ENCODE measurements around the gene SDK2.

The SDK2 gene

DNA sequence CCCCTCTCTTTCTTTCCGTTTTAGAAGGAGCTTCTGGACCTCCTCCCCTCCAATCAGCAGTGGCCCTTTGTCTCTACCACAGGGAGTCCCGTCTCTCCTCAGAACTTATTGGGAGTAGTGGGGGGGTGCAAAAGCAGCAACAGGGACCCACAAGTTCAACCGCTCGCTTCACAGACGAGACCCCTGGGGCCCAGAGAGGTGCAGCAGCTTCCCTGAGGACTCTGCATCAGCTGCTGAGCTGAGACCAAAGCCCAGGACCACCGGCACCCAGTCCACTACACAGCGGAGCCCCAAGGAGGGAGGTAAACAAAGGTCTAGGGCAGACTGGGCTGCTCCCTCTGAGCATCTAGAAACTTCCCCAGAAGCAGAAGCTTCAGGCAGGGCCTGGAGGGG lies 123.9 kb downstream of the SDK2 start:
- TF ChIP-seq, protein P1, sequence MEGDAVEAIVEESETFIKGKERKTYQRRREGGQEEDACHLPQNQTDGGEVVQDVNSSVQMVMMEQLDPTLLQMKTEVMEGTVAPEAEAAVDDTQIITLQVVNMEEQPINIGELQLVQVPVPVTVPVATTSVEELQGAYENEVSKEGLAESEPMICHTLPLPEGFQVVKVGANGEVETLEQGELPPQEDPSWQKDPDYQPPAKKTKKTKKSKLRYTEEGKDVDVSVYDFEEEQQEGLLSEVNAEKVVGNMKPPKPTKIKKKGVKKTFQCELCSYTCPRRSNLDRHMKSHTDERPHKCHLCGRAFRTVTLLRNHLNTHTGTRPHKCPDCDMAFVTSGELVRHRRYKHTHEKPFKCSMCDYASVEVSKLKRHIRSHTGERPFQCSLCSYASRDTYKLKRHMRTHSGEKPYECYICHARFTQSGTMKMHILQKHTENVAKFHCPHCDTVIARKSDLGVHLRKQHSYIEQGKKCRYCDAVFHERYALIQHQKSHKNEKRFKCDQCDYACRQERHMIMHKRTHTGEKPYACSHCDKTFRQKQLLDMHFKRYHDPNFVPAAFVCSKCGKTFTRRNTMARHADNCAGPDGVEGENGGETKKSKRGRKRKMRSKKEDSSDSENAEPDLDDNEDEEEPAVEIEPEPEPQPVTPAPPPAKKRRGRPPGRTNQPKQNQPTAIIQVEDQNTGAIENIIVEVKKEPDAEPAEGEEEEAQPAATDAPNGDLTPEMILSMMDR (IDR thresholded peaks at IDR 0.05; ENCODE audit: extremely low read depth, insufficient read depth, missing control alignments): no peak
- in situ Hi-C loops (cut with MboI; ENCODE audit: low pct_unique_long_range_greater_than_20kb, low sequenced_read_pairs, unreplicated experiment): no loop called here
- no peak for DNase-seq (ENCODE audit: low spot score)

- TF ChIP-seq, protein P1 (IDR thresholded peaks at IDR 0.05; ENCODE audit: extremely low read depth, insufficient read depth, missing control alignments): no peak
- in situ Hi-C loops (cut with MboI; ENCODE audit: low pct_unique_long_range_greater_than_20kb, low sequenced_read_pairs, unreplicated experiment): no loop called here
- DNase-seq (ENCODE audit: low spot score): no peak
Observed at GRCh38 chr17:73519714-73520368, 124.4 kb downstream of the SDK2 start.

GRCh38 chr17:73519011-73519410 lies 125.2 kb downstream of the SDK2 start:
- in situ Hi-C loops (cut with MboI; ENCODE audit: low pct_unique_long_range_greater_than_20kb, low sequenced_read_pairs, unreplicated experiment): no loop called here
- no peak for DNase-seq (ENCODE audit: low spot score)
- TF ChIP-seq, protein P1 (IDR thresholded peaks at IDR 0.05; ENCODE audit: extremely low read depth, insufficient read depth, missing control alignments): no peak

GRCh38 chr17:73516431-73516830 lies 127.8 kb downstream of the SDK2 start:
- no peak for DNase-seq (ENCODE audit: low spot score)
- TF ChIP-seq, protein P1 (IDR thresholded peaks at IDR 0.05; ENCODE audit: extremely low read depth, insufficient read depth, missing control alignments): no peak
- in situ Hi-C loops (cut with MboI; ENCODE audit: low pct_unique_long_range_greater_than_20kb, low sequenced_read_pairs, unreplicated experiment): no loop called here

DNA sequence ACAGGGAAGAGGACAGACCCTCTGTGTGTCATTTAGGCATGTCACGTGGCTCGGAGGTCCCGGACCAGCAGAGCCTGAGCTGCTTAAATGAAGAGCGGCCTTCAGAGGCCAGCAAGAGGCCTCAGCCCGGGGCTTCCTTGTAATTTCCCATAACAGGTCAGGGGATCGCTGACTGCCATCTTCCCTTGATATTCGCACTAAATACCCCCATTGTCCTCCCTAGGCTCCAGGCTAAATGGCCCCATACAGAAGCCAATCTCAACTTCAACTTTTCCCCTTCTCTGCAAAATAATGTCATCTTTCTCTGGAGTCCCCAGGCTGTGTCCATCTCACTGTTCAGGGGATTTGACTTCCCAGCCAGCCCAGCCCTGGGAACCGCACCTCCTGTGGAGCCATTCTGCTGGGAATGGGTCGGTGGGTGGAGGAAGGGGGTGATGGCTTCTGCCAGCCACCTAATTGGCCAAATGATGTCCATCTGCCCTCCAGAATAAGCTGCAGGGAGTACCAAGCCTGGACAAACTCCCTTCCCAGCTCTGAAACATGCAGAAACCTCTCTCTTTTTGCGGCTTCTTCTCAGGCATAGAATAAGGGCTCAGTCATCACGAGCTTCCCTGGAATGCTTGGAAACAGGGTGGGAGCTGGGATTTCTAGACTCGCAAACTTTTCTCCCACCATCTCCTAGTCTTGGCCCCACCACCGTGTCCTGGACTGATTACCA lies 129.9 kb downstream of the SDK2 start:
- DNase-seq (ENCODE audit: low spot score): no peak
- in situ Hi-C loops (cut with MboI; ENCODE audit: low pct_unique_long_range_greater_than_20kb, low sequenced_read_pairs, unreplicated experiment): no loop called here
- TF ChIP-seq, protein P1 (IDR thresholded peaks at IDR 0.05; ENCODE audit: extremely low read depth, insufficient read depth, missing control alignments): no peak

DNA sequence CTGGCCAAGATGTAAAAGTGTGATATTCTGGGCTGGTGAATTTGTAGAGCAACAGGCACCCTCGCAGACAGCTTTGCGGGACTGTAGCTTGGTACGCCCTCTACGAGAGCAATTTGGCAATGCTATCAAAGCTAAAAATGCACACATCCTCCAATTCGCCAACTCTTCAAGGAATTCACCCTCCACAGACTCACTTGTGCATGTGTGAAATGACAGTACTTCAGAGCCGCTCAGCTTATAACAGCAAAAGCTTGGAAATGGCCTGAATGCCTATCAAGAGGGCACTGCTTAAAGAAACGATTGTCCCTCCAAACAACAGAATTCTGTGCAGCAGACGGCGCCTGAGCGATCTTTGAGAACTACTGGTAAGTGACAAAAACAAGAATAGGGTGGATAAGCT lies 130.8 kb downstream of the SDK2 start:
- in situ Hi-C loops (cut with MboI; ENCODE audit: low pct_unique_long_range_greater_than_20kb, low sequenced_read_pairs, unreplicated experiment): no loop called here
- TF ChIP-seq, protein P1 (IDR thresholded peaks at IDR 0.05; ENCODE audit: extremely low read depth, insufficient read depth, missing control alignments): no peak

More for the DNA sequence above, 130.8 kb downstream of the SDK2 start:
- DNase-seq (ENCODE audit: low spot score): no peak

All from GM13977 (cell line).